B cell (primary cell): ENCODE results near the gene HOXA4. TPM values are rescaled to one million over a fixed set of nuclear protein-coding genes. Genes with fewer than 3 reads are reported as not detected.

ENCODE experiments used
- ATAC-seq: fragments of 200-7000 bp; cut with Tn5 transposase; one replicate; pipeline ENCODE4 v1.10.0; 2021; ENCODE audit warnings: low read depth, mild to moderate bottlenecking, moderate number of reproducible peaks, moderate library complexity
- CTCF ChIA-PET: fragments of 350-600 bp; sonication (Branson Sonifier 250); formaldehyde crosslinking; loops from one replicate; lab custom pipeline; 2021; ENCODE audit warnings: antibody characterized with exemption, inconsistent platforms; lab: Charles Lee
- POLR2A ChIA-PET: fragments of 350-600 bp; sonication (Branson Sonifier 250); formaldehyde crosslinking; loops from one replicate; lab custom pipeline; 2021; ENCODE audit warnings: antibody characterized with exemption; lab: Charles Lee
- DNase-seq: peaks from one replicate; pipeline ENCODE4 v3.0.0; 2013
- H2AFZ ChIP-seq: 2 replicates; pipeline ENCODE4 v1.6.1; 2012; ENCODE audit warnings: mild to moderate bottlenecking, low read depth, low read length; ENCODE audit not compliant: insufficient read depth, poor library complexity, severe bottlenecking
- H3K27ac ChIP-seq, 2 donors: 1 replicate in 1 of 2; 2 replicates in 1 of 2; pipeline ENCODE4 v1.5.1; 2012 to 2013; ENCODE audit warnings: low read length in 2 of 2, mild to moderate bottlenecking in 2 of 2, moderate library complexity in 1 of 2
- H3K27me3 ChIP-seq, 4 experiments: fragments of 200-600 bp in 1 of 4; sonication (generic) in 1 of 4; replicated peaks in 1 of 4; 1 replicate in 2 of 4; 2 replicates in 2 of 4; pipeline versions ENCODE4 v1.6.1 to v1.7.0; 2013 to 2016; ENCODE audit warnings: low read length in 3 of 4, mild to moderate bottlenecking in 2 of 4, mixed read lengths in 1 of 4, moderate library complexity in 1 of 4; ENCODE audit not compliant: insufficient read depth in 4 of 4, control insufficient read depth in 3 of 4; ENCODE audit errors: control extremely low read depth in 1 of 4
- H3K36me3 ChIP-seq, 2 experiments: replicated peaks in 1 of 2; 1 replicate in 1 of 2; 2 replicates in 1 of 2; pipeline versions ENCODE4 v1.6.1 to v1.7.1; 2013; ENCODE audit warnings: low read length in 1 of 2; ENCODE audit not compliant: insufficient read depth in 2 of 2, control insufficient read depth in 1 of 2; ENCODE audit errors: control extremely low read depth in 1 of 2, extremely low read depth in 1 of 2
- H3K4me1 ChIP-seq, 2 donors: fragments of 200-600 bp in 1 of 2; sonication (generic) in 1 of 2; 1 replicate in 1 of 2; 2 replicates in 1 of 2; pipeline versions ENCODE4 v1.5.1 to v1.6.1; 2013 to 2017; ENCODE audit warnings: low read length in 2 of 2; ENCODE audit not compliant: control insufficient read depth in 2 of 2, insufficient read depth in 2 of 2
- H3K4me2 ChIP-seq: replicated peaks from 2 replicates; pipeline ENCODE3; 2012; ENCODE audit warnings: mild to moderate bottlenecking, low read depth, low read length; ENCODE audit not compliant: poor library complexity, severe bottlenecking
- H3K4me3 ChIP-seq, 5 experiments: fragments of 200-600 bp in 1 of 5; sonication (generic) in 1 of 5; 1 replicate in 3 of 5; 2 replicates in 2 of 5; pipeline versions ENCODE4 v1.5.1 to v1.7.0; 2011 to 2016; ENCODE audit warnings: low read length in 4 of 5, mild to moderate bottlenecking in 4 of 5, low read depth in 2 of 5, control low read depth in 1 of 5, moderate library complexity in 1 of 5; ENCODE audit not compliant: insufficient read depth in 1 of 5; ENCODE audit errors: control extremely low read depth in 1 of 5, extremely low read depth in 1 of 5
- H3K79me2 ChIP-seq: fragments of 200-600 bp; sonication (generic); one replicate; pipeline ENCODE4 v1.6.0; 2016; ENCODE audit warnings: low read length; ENCODE audit not compliant: control insufficient read depth, insufficient read depth
- H3K9ac ChIP-seq: fragments of 200-600 bp; sonication (generic); 2 replicates; pipeline ENCODE4 v1.6.1; 2017; ENCODE audit warnings: mild to moderate bottlenecking, low read length, moderate library complexity
- H3K9me3 ChIP-seq, 3 donors: one replicate each; pipeline versions ENCODE4 v1.6.1 to v1.7.1; 2013; ENCODE audit warnings: low read length in 2 of 3; ENCODE audit not compliant: control insufficient read depth in 2 of 3, insufficient read depth in 1 of 3; ENCODE audit errors: control extremely low read depth in 1 of 3
- H4K20me1 ChIP-seq: 2 replicates; pipeline ENCODE4 v1.6.0; 2012; ENCODE audit warnings: mild to moderate bottlenecking, low read length; ENCODE audit not compliant: insufficient read depth, control insufficient read depth, poor library complexity, severe bottlenecking
- H3K27ac Mint-ChIP-seq: one replicate; pipeline ENCODE4 v1.8.0; 2021; ENCODE audit warnings: mixed read lengths
- H3K27me3 Mint-ChIP-seq: one replicate; pipeline ENCODE4 v1.8.0; 2021; ENCODE audit warnings: mixed read lengths
- H3K4me1 Mint-ChIP-seq: one replicate; pipeline ENCODE4 v1.8.0; 2021; ENCODE audit warnings: mixed read lengths
- H3K4me3 Mint-ChIP-seq: one replicate; pipeline ENCODE4 v1.8.0; 2021; ENCODE audit warnings: mixed read lengths
- H3K9me3 Mint-ChIP-seq: one replicate; pipeline ENCODE4 v1.8.0; 2022; ENCODE audit warnings: mixed read lengths; ENCODE audit not compliant: insufficient read depth
- EZH2 ChIP-seq: IDR thresholded peaks from 2 replicates; pipeline ENCODE4 v1.6.1; 2012; ENCODE audit warnings: borderline replicate concordance, low read depth, mild to moderate bottlenecking, moderate library complexity, low read length; ENCODE audit not compliant: insufficient read depth, poor library complexity, severe bottlenecking
- WGBS: methylation state at CpG from one replicate; pipeline ENCODE4 v1.1.5; 2013; ENCODE audit warnings: missing lambda C conversion rate; ENCODE audit not compliant: insufficient coverage; 5-methylcytosine and 5-hydroxymethylcytosine counted together
- intact Hi-C: fragments of 100-400 bp; cut with micrococcal nuclease; formaldehyde crosslinking; loops from one replicate; pipeline ENCODE4 v1.10.0; 2022
- polyA plus RNA-seq: library from polyadenylated mRNA; depleted of rRNA; stranded (reverse); fragments of >200 nt; gene quantifications from 2 replicates; pipeline ENCODE4 v1.2.3, GENCODE V29; 2012
- total RNA-seq, 2 donors: library from RNA; stranded (reverse); fragments of 120-200 nt in 1 of 2; gene quantifications; 1 replicate in 1 of 2; 2 replicates in 1 of 2; pipeline versions ENCODE4 v1.2.3 to v1.2.4, GENCODE V29; 2013 to 2022
- TF ChIP-seq, protein P1 (sequence below): fragments of 200-600 bp; IDR thresholded peaks from one replicate; pipeline ENCODE4 v1.8.0; 2022; ENCODE audit warnings: antibody characterized with exemption, mild to moderate bottlenecking

Gene HOXA4
- total and polyA plus RNA-seq, 2 donors (not counting 1 experiment from before 2014, with no cell fraction given), result 0.30 TPM; not detected in 1

DNA sequence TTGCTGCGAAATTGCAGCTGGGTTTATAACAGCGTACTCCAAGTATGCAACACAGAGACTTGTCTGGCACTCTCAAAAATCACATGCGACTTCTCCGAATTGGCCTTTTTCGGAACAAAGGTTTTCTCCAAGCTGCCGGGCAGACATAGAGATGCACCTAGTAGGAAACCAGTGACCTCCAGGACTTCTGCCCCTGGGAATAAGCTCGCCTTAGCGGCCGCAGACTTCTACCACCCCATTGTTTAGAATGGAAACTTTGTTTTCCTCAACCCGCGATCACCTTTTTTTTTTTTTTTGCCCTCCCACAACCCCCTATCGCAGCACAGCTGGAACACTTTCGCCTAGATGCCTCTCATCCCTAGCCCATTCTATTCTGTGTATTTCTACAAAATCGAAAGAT is 48.5 kb upstream of the HOXA4 start:
- intact Hi-C loops, result no loop called here
- no peak overlapping the region for H2AFZ ChIP-seq
- Mint-ChIP-seq H3K9me3 (no peaks in the 10 kb centered on the region), H3K4me3 (no peak overlapping the region), H3K4me1 (peaks cover 16% of the 10 kb centered on the region), H3K27ac (no peak overlapping the region), H3K27me3 (peaks cover 65% of the 10 kb centered on the region)
- TF ChIP-seq EZH2, result no peak
- TF ChIP-seq, protein P1, sequence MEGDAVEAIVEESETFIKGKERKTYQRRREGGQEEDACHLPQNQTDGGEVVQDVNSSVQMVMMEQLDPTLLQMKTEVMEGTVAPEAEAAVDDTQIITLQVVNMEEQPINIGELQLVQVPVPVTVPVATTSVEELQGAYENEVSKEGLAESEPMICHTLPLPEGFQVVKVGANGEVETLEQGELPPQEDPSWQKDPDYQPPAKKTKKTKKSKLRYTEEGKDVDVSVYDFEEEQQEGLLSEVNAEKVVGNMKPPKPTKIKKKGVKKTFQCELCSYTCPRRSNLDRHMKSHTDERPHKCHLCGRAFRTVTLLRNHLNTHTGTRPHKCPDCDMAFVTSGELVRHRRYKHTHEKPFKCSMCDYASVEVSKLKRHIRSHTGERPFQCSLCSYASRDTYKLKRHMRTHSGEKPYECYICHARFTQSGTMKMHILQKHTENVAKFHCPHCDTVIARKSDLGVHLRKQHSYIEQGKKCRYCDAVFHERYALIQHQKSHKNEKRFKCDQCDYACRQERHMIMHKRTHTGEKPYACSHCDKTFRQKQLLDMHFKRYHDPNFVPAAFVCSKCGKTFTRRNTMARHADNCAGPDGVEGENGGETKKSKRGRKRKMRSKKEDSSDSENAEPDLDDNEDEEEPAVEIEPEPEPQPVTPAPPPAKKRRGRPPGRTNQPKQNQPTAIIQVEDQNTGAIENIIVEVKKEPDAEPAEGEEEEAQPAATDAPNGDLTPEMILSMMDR, result no peak
- no peaks in the 10 kb centered on the region for H3K79me2 ChIP-seq
- H3K27me3 ChIP-seq, result peaks cover 0 to 96% (median 77%) of the 10 kb centered on the region in 4 experiments
- DNase-seq (no peak), ATAC-seq (no peak)
- POLR2A ChIA-PET, result no interaction called here
- CTCF ChIA-PET, result interaction anchor here (0.6 to 2.7 kb wide), 11 partner anchors 10 to 1286 kb away, joined by 3 to 15 read pairs (median 4); no protein-coding TSS in a partner anchor
- peaks cover 0 to 55% (median 0%) of the 10 kb centered on the region in 3 donors for H3K9me3 ChIP-seq
- no peaks in the 10 kb centered on the region for H4K20me1 ChIP-seq
- H3K27ac ChIP-seq, result no peak overlapping the region
- H3K4me2 ChIP-seq, result no peak overlapping the region
- H3K9ac ChIP-seq, result no peak overlapping the region
- no peaks in the 10 kb centered on the region for H3K36me3 ChIP-seq
- peaks cover 28 to 42% of the 10 kb centered on the region in 2 donors for H3K4me1 ChIP-seq
- H3K4me3 ChIP-seq, result no peak overlapping the region
- 85% methylated on average over 11 of the region's 14 CpGs for WGBS

DNA sequence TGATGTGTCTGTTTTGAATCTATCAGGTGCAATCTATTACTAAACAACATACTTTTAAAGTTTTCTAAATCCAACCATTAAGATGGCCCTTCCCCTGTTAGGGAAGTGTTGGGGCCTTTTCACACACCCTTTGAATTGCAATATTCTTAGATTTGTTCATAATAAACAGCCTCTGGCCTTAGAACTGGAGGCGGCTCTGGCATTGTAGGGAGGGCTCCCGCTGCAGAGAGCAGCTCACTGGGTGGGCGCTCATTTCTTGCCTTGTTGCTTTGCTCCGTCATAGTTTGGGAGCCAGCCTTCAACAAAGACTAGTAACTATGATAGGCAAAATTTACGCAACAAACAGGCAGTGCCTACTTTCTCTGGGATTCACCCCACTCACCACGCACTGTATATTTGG is 47.8 kb upstream of the HOXA4 start:
- ChIA-PET POLR2A (no interaction called here), CTCF (interaction anchor here (0.6 to 2.7 kb wide), 9 partner anchors 16 to 1286 kb away, joined by 3 to 15 read pairs (median 4); no protein-coding TSS in a partner anchor)
- peaks cover 0 to 50% (median 0%) of the 10 kb centered on the region in 3 donors for H3K9me3 ChIP-seq
- no peaks in the 10 kb centered on the region for H3K79me2 ChIP-seq
- H3K4me2 ChIP-seq, result no peak overlapping the region
- H3K27me3 ChIP-seq, result peaks cover 0 to 94% (median 73%) of the 10 kb centered on the region in 4 experiments
- Mint-ChIP-seq H3K4me1 (peaks cover 11% of the 10 kb centered on the region), H3K9me3 (no peaks in the 10 kb centered on the region), H3K27me3 (peaks cover 60% of the 10 kb centered on the region), H3K27ac (no peak overlapping the region), H3K4me3 (no peak overlapping the region)
- H4K20me1 ChIP-seq, result no peaks in the 10 kb centered on the region
- ATAC-seq (no peak), DNase-seq (no peak)
- TF ChIP-seq EZH2, result no peak
- TF ChIP-seq, protein P1, result no peak
- no peak overlapping the region for H3K4me3 ChIP-seq
- H2AFZ ChIP-seq, result no peak overlapping the region
- no peak overlapping the region for H3K27ac ChIP-seq
- H3K4me1 ChIP-seq, result peaks cover 23 to 40% of the 10 kb centered on the region in 2 donors
- 93% methylated on average over 4 of the region's 6 CpGs for WGBS
- H3K9ac ChIP-seq, result no peak overlapping the region
- H3K36me3 ChIP-seq, result no peaks in the 10 kb centered on the region
- intact Hi-C loops, result no loop called here
